Fibroblast of skin of right quadriceps (primary cell): ENCODE data around the gene DOCK10.
A peak's percentile ranks its signal among the peaks of the same experiment; 100 is the strongest.

Source experiments
- DNase-seq: peaks from one replicate; pipeline ENCODE4 v3.0.0-alpha.2; 2013

Gene DOCK10

DNA sequence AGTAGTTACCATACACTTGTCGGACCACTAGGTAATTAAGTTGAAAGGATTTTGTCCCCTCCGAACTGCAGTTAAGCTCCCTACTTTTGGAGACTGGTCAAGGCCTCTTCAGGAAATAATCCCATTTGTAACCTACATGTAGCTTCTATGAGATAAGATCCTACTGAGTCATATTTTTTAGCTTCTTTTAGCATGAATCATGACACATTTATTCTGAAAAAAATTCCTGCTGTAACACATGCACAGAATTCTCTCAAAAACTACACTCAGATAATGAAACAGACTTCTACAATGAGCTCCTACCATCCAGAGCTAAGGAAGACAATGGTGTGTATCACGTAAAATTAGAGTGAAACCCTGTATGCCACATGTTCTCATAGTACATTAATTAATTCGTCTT is 225.5 kb downstream of the DOCK10 start:
- DNase-seq, result peak; percentile 83

DNA sequence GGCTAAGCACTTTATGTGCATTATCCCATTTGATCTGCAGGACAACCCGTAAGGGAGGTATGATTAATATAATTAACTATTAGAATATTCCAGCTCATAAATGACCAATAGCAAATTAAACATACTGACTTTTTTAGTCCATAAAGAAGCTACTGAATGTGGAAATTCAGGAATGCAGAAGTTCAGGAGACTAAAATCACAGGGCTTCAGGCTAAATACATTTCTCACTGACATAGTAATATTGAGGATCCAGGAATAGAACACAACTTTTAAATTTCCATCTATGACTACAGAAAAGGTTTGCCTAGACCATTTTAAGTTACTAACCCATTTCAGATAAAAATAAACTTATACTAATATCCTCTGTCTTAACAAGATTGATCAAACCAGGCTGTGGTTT is 228.7 kb downstream of the DOCK10 start:
- DNase-seq, result no peak

DNA sequence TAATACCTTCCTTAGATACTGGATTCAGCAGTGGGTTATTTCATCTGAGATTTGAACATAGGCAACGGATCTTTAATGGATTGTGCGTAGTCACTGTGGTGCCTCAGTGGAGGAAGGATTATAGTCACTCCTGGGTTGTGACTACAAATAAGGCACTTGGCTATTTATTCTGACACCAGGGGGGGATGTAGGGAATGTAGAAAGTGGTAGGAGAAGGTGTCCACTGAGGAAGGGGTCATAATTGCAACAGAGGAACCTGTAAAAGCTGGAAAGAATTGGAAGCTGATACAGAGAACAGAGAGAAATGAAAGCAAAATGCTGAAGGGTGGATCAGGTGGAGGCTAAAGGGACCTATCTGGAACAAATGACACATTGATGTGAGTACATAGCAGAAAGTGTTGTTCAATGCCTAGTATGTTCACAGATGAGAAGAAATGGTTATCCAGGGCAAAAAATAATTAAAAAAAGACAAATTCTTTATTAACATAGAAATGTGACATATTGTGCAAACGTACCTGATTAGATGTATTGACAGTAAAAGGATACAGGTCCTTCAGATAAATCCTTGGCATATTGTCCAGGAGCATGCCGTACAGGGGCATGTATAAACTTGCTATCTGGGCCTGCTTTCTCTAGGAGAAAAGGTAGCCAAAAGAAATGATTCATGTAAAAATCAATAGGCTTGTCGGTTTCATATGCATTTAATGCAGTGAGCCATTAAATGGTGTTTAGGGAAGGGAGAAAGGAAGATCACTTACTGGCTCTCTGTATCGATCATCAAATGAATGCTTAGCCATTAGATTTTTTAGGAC is 234.9 kb downstream of the DOCK10 start:
- no peak for DNase-seq

DNA sequence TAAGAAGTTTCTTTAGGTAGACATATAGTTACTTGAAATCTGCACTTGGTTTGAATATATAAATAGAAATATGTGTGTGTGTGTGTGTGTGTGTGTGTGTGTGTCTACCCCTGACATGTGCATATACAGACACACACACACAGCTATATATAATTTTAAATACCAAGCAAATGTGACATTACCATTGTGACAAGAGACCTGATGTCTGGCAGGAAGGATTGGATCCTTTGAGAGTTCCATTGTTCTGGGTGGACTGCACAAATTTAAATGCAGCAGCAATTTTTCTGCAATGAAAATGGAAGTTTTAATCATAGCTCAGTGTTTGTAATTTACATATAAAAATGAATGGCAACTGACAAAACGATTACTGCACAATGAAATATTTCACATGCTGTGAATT is 238.3 kb downstream of the DOCK10 start:
- no peak for DNase-seq

DNA sequence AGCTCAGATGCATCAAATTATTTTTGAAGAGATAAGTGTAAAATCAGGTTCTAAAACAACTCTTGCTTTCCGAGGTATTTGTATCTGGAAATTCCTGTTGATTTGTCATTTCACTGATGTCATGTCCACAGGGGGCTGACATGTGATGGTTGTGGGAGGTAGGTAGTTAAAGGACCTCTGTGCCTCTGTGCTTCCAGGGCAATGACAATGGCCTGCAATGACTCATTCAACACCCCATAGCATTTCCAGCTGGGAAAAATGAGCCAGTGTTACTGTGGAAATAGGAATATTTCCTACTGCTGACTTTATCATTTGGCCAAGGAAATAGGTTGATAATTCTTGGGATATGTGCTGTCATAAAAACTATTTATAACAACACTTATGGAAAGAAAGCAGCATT is 239.9 kb downstream of the DOCK10 start:
- DNase-seq, result peak; percentile 50

DNA sequence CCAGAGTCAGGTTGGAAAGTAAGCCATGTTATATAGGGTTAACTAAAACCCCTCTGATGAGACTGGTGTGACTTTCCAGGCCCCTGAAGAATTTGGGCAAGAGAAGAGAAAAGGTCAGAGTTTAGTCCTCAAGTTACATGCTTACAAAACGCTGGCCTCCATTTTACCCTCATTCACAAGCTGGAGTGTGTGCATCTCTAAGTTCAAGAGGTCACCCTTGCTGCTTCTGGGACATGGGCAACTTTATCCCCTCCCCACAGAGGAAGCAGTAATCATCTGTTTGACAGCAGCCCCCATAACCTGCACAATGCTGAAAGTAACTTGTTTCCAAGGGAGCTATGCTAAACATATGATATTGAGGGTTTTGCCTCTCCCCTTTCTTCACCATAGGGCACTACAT is 240.9 kb downstream of the DOCK10 start:
- DNase-seq, result no peak

DNA sequence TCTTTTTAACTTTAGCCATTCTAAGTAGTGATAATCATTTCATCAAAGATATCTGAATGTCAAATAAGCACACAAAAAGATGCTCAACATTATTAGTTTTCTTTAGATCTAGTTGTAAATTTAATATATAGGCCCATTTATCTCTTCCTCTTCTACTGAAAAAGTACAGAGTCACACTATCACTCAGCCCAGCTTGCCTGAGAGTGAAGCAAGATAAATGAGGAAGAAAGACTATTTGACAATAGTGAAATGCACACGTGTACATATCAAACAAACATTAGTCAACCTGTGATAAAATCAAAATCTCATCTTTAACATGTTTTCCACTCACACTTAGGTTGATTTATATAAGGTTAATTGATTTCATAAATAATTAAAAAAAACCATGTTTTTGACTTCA is 242.6 kb downstream of the DOCK10 start:
- DNase-seq, result no peak

DNA sequence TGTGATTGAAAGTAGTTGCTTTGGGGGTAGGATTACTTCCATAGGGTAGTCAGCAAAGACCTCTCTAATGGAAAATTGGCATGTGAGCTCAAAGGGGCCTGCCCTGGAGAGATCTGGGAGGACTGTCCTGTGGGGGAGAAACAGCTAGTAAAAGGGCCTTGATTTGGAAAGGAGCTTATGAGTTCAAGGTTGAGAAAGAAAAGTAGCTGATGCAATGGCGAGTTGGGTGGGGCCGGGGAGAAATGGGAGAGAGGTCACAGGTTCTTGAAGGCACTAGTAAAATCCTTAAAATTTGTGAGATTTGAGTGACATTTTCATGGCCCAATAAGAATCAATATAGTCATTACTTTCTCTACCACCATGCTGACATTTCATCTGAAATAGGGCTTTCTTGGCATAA is 244.1 kb downstream of the DOCK10 start:
- DNase-seq, result no peak

DNA sequence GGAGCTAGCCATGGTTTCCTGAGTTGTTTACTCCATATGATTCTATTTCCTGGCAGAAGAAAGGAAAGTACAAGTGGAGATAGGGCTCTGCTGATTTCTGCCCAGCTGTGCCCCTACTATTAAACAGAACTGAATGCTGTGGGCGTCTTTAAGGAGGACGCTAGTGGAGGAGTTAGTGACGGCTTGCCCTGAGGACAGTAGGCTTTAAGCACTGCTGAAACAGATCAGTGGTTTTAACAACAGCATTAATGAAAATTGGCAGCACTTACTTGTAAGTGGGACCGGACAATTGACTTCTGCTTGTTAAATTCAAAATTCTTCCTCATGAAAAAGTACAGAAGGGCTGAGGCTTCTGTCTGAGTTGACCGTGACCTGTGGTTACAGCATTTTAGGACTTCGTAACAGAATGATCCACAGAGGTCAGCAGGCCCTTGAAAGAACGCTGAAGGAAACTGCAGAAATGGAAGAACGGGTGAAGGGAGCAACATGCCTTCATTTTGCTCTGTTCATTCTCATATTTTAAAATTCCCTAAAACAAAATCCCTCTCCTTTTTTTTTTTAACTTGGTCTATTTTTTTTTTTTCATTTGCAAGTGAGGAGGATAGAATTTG is 245.5 kb downstream of the DOCK10 start:
- DNase-seq, result no peak

DNA sequence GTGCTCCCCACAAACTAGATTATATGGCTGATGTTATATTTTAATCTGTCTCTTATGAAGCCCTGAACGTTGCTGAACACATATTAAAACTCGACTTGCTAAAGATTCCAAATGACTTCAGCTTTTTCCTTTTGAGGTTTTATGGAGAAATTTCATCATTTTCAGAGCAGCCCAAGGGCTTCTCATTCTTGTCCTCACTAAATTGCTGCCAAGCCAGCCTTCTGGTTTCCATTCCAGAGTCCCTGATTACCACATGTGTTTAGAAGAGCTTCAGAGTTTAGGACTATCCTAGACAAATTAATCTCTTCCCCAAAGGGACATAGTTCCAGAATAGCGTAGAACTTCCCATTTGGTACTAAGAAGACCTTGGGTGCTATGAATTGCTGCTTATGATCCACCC is 248.3 kb downstream of the DOCK10 start:
- peak; percentile 64 for DNase-seq

DNA sequence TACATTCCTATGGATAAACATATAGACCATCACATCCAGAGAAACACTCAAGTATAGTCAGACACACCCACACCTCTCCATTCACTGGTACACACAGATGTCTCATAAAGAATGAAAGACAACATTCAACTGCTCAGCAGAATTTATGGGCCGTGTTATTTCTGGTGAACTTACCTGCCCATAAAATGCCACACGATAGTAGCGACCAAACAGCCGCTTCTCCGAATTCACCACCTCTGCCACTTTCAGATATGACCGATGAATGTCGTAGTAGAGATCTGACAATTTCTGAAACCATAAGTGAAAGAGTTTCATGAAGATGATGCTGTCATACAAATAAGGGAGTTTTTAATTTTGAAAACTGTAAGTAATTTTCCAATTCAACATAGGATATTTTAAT is 255.4 kb downstream of the DOCK10 start:
- DNase-seq, result no peak

DNA sequence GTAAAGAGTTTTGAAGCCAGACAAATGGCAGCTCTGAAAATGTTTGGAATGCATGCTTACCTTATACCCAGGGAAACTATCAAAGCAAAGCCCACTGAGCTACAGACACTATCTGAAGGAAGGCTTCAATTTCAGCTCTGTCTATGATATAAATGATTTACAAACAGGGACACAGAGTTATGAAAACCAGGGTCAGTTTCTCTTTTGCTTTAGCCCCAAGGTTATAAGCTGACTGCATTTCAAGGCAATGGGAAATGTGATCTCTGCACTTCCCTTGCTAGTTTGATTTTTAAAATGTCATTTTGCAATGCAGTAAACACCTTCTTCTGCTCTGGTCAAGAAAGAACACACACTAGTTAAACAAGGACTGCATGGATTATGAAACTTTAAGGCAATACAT is 260.9 kb downstream of the DOCK10 start:
- no peak for DNase-seq

DNA sequence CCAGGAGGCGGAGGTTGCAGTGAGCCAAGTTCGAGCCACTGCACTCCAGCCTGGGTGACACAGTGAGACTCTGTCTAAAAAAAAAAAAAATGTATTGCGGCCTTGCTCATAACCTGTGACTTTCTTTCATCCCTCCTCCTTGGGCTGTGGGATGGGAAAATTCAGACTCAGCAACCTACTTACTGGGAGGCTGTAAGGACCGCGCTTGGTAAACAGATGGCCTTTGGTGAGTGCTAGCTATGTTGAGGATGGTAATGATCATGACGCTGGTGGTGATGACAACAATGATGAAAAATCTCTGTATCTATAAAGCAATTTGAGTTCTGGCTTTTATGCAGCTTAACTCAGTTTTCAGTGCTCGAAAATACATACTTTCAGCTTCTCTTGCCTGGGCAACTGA is 261.4 kb downstream of the DOCK10 start:
- DNase-seq, result no peak

DNA sequence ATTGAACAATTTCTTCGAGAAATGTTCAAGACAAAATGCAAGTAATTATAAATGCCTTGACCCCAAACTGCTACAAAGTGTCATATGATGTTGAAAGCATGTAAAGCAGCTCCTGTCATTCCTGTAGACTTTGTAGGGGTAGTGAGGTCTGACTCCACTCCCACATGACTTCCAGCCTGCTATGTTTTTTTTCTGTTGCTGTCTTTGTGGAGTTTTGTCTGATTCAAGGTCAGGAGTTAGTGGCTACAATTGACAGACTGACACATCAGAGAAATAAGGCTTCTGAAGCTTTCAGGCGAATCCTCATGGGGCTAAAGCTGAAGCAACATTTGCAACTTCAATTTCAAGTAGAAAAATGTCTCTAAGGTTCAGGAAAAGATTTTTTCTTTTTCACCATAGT is 262.2 kb downstream of the DOCK10 start:
- DNase-seq, result no peak

DNA sequence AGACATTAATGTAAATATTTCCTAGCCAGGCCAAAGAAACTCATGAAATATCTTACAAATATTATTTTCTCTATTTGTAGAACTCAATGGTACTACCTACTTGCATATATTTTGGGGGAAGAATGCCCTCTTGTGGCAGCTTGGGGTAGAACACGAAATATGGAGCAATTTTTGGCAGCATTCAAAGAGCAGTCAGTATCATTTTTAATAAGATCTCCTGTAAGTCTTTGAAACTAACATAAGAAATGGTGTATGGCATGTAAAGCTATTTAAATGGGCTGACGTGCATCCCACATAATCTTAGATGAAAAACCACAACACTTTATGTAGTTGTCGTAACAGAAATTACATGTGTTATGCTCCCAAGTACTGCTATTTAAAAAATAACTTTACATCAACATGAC is 263.8 kb downstream of the DOCK10 start:
- DNase-seq, result peak; percentile 62

DNA sequence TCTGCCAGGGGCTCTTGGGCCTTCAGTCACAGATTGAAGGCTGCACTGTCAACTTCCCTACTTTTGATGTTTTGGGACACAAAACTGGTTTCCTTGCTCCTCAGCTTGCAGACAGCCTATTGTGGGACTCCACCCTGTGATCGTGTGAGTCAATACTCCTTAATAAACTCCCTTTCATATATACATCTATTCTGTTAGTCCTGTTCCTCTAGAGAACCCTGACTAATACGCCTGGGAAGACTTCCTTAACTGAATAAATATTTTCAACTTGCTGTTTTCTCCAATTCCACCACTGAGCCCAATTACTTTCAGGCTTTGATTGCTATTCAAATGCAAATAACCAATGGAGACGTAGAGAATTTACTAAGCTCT is 264.7 kb downstream of the DOCK10 start:
- DNase-seq, result no peak

DNA sequence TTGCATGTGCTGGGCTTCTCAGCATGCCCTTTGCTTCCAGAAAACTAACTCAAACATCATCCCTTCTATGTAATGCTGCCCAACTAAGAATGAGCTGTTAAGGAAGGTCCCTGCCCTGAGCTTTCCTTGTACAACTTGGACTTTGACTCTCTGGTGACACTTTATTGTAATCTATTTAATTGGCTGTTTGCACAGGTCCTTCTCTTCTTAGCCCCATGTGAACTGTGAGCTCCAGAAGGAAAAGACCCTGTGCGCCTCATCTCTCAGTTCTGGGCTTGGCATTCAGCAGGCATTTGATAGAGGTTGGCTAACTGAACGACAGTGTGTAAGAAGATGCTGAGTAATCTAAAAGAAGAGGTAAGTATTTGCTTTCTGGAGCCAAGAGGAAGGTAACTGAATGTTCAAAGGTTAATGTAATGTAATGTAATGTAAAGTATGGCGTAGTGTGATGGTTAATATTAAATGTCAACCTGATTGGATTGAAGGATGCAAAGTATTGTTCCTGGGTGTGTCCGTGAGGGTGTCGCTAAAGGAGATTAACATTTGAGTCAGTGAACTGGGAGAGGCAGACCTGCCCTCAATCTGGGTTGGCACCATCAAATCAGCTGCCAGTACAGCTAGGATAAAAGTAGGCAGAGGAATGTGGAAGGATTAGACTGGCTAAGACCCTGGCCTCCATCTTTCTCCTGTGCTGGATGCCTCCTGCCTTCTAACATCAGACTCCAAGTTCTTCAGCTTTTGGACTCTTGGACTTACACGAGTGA is 265.3 kb downstream of the DOCK10 start:
- DNase-seq, result no peak

DNA sequence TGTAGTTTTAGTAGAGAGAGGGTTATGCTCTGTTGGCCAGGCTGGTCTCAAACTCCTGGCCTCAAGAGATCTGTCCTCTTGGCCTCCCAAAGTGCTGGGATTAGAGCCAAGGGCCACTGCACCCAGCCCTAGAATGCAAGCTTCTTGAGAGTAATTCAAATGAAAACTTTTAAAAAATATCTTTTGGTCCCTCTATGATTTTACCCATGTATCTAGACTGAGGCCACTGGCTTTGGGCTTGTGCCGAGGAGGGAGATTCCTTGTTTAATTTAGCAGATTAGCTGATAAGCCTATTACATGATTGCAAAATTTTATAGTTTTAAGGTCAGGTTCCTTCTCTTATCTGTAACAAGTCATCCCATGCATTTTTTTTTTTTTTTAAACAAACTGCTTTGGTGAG is 266.6 kb downstream of the DOCK10 start:
- DNase-seq, result no peak

DNA sequence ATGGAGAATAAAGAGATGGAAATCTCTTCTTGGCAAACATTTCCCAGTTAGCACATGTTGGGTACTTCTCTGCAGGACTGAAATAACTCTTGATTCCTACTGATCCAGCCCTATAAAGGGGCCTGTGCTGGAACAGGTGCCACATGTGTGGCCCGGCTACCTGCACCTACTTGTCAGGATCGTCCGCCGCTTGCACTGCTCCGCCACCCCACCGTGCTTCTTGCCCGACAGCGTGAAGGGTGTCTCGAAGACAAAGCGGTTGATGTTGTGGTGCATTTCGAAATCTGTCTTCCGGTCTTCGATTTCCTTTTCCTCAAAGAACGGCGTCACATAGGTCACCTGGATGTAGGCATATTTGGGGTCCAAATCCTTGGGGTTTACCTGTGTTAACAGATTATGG is 267.5 kb downstream of the DOCK10 start:
- DNase-seq, result no peak

DNA sequence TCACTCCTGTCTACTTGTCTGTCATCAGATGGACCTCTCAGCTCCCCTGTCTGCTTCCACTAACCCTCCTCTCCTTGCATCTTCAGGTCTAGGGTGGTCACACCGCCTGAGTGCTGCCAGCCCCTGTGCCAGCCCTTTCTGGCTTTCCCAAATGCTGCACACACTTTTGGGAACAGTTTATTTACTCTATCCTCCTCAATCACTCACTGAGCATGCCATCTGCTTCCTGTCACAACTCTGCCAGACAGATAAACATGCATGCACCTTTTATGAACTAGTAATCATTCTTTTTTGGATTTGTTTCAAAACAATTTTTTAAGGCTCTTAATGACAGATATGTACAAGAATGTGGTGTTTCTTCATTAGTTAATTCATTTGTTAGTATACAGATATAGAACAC is 269.8 kb downstream of the DOCK10 start:
- no peak for DNase-seq

DNA sequence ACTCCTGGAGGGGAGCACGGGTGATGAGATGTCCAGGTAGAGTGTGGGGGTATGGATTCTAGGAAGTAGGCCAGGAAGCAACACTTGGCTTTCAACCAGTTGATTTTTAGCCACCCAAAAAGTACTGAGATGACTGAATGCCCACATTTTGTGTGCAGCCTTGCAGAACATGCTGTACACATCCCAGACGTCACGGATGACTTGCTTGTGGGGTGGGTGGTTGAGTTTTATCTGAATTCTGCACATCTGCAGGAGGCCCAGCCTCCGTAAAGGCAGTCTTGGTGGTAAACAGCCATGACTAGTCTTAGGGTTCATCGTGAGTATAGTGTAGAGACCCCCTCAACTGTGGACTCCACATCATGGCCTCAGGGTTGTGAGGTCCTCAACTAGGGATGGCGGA is 272.8 kb downstream of the DOCK10 start:
- DNase-seq, result no peak

DNA sequence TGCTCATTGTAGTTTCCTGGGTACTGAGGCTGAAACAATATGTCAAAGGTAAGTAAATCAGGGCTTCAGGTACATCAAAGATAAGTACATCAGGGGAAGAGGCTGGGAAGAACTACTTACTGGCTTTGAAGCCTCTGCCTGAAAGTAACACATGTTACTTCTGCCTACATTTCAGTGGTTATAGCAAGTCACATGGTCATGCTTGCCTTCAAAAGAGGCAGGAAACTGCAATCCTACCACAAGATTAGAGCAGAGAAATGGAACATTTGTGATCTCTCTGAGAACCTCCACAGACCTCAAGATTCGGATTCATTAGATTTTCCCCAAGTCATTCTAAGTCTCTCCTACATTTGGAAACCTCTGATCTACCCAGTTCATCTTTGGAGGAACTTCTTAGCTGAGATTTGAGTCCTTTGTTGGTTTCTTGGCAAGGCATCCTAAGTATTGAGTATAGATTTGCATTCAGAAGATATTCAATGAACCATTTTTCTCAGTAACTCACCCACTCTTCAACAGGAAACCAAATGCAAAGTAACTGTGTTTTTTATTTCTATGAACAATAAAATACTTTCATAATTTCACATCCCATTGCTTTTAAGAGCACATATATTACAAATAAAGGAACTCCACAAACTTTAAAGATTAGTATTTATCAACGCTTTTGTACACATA is 277.6 kb downstream of the DOCK10 start:
- no peak for DNase-seq

DNA sequence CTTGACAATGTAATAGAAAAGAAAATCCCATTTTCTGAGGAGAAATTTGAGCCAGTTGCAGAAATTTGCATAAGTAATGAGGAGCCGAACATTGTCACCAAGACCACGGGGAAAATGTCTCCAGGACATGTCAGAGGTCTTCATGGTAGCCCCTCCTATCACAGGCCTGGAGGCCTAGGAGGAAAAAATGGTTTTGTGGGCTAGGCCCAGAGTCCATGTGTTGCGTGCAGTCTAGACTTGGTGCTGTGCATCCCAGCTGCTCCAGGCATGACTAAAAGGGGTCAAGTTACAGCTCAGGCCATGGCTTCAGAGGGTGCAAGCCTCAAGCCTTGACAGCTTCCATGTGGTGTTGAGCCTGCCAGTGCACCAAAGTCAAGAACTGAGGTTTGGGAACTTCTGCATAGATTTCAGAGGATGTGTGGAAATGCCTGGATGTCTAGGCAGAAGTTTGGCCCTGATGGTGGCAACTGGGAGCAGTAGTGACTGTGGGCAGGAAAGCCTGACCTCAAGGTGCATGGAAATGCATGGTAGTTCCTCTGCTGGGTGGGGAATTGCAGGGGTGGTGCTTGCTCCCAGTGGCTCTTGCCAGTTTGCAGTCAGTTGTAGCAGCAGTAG is 284.2 kb downstream of the DOCK10 start:
- DNase-seq, result no peak
